NCI-H1436 (cell line): Measurements from ENCODE around the gene TNK2.
A peak's percentile ranks its signal among the peaks of the same experiment; 100 is the strongest.

Experiments
- DNase-seq: peaks from one replicate; lab custom pipeline; 2025; lab: John Stamatoyannopoulos, UW

TNK2 gene

GRCh38 chr3:195899701-195900435, 8.5 kb downstream of the TNK2 start:
- no peak for DNase-seq

GRCh38 chr3:195897853-195898415, 10.4 kb downstream of the TNK2 start:
- DNase-seq, result no peak

GRCh38 chr3:195897081-195897852, 11.1 kb downstream of the TNK2 start:
- DNase-seq, result no peak

- DNase-seq, result no peak
Observed at GRCh38 chr3:195896361-195897080, 11.8 kb downstream of the TNK2 start.

- DNase-seq, result peak; percentile 38
Observed at GRCh38 chr3:195895861-195896360, 12.4 kb downstream of the TNK2 start.

- peak; percentile 51 for DNase-seq
Observed at GRCh38 chr3:195895078-195895860, 13.1 kb downstream of the TNK2 start.

GRCh38 chr3:195893916-195894465, 14.4 kb downstream of the TNK2 start:
- no peak for DNase-seq

GRCh38 chr3:195893516-195893915, 14.8 kb downstream of the TNK2 start:
- DNase-seq, result no peak

- no peak for DNase-seq
Observed at GRCh38 chr3:195893044-195893395, 15.3 kb downstream of the TNK2 start.

- no peak for DNase-seq
Observed at GRCh38 chr3:195892105-195893043, 16.0 kb downstream of the TNK2 start.

GRCh38 chr3:195891431-195892104, 16.8 kb downstream of the TNK2 start:
- no peak for DNase-seq

- DNase-seq, result no peak
Observed at GRCh38 chr3:195889870-195890295, 18.5 kb downstream of the TNK2 start.

GRCh38 chr3:195888981-195889869, 19.1 kb downstream of the TNK2 start:
- DNase-seq, result no peak

GRCh38 chr3:195888311-195888761, 20.0 kb downstream of the TNK2 start:
- DNase-seq, result no peak

- no peak for DNase-seq
Observed at GRCh38 chr3:195887670-195888069, 20.7 kb downstream of the TNK2 start.

- no peak for DNase-seq
Observed at GRCh38 chr3:195886181-195887141, 21.9 kb downstream of the TNK2 start.
